ENCODE results near the gene CEP104. TPM values are rescaled to one million over a fixed set of nuclear protein-coding genes. Genes with fewer than 3 reads are reported as not detected.
A peak's percentile ranks its signal among the peaks of the same experiment; 100 is the strongest.

Gene CEP104
- total RNA-seq, 3 donors from 2014 or later: 24.0 to 33.8 (median 30.5) TPM

DNA sequence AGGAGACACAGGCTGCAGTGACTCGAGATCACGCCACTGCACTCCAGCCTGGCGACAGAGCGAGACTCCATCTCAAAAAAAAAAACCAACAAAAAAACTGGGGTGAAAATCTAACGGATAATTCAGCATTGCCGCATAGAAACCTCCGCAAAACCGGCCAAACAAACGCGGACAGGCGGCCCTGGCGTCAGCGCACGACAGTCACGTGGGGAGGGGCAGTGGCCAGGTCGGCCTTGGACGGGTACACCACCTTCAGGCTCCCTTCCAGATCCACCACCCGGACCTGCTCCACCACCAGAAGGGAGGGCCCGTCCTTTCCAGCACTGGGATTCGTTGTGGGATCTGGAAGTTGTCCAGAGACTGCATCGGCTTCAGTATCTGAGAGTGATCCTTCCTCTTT is 76.1 kb downstream of the CEP104 start:
- H3K4me1 ChIP-seq: peaks cover 3 to 4% of the 10 kb centered on the region in 2 donors
- TF ChIP-seq, protein P1, sequence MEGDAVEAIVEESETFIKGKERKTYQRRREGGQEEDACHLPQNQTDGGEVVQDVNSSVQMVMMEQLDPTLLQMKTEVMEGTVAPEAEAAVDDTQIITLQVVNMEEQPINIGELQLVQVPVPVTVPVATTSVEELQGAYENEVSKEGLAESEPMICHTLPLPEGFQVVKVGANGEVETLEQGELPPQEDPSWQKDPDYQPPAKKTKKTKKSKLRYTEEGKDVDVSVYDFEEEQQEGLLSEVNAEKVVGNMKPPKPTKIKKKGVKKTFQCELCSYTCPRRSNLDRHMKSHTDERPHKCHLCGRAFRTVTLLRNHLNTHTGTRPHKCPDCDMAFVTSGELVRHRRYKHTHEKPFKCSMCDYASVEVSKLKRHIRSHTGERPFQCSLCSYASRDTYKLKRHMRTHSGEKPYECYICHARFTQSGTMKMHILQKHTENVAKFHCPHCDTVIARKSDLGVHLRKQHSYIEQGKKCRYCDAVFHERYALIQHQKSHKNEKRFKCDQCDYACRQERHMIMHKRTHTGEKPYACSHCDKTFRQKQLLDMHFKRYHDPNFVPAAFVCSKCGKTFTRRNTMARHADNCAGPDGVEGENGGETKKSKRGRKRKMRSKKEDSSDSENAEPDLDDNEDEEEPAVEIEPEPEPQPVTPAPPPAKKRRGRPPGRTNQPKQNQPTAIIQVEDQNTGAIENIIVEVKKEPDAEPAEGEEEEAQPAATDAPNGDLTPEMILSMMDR (IDR thresholded peaks at IDR 0.05): no peak
- TF ChIP-seq POLR2A (IDR thresholded peaks at IDR 0.05) (no peak), POLR2AphosphoS5 (IDR thresholded peaks at IDR 0.05) (no peak)
- intact Hi-C loops (cut with DNase I; ENCODE audit: low total_unique reads): no loop called here
- no peak overlapping the region for H3K4me3 ChIP-seq
- peaks cover 7% of the 10 kb centered on the region for H3K36me3 ChIP-seq
- no peak overlapping the region for H3K27ac ChIP-seq
- no peaks in the 10 kb centered on the region for H3K9me3 ChIP-seq
- H3K27me3 ChIP-seq: no peaks in the 10 kb centered on the region
- peak in 1 of 2 donors; percentile 61 for DNase-seq (ENCODE audit: low spot score in 2 of 2)

DNA sequence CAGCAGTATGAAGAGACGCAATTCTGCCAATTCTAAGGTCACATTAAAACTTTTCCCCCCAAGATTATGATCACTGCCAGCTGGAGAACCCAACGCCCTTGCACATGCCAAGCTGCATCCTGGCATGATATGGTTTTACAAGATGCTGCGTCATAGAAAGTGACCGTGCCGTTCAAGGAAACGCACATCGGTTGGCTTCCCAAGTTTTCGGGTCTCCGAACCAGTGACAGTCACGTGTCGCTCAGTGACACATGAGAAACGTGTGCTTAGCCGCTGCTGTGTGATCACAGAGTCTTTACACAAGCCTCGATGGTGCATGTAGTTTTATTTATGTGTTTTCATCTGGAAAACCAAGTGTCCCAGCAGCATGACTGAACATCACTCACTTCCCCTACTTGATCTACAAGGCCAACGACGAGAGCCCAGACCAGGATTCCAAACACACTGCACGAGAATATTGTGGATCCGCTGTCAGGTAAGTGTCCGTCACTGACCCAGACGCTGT is 77.0 kb downstream of the CEP104 start:
- TF ChIP-seq POLR2A (IDR thresholded peaks at IDR 0.05) (no peak), POLR2AphosphoS5 (IDR thresholded peaks at IDR 0.05) (no peak)
- TF ChIP-seq, protein P1 (IDR thresholded peaks at IDR 0.05): no peak
- Histone ChIP-seq H3K9me3 (no peaks in the 10 kb centered on the region), H3K36me3 (peaks cover 7% of the 10 kb centered on the region), H3K27me3 (no peaks in the 10 kb centered on the region), H3K4me1 (peaks cover 7 to 13% of the 10 kb centered on the region in 2 donors), H3K4me3 (no peak overlapping the region), H3K27ac (no peak overlapping the region)
- intact Hi-C loops (cut with DNase I; ENCODE audit: low total_unique reads): no loop called here
- no peak for DNase-seq (ENCODE audit: low spot score in 2 of 2)

- intact Hi-C loops (cut with DNase I; ENCODE audit: low total_unique reads): no loop called here
- Histone ChIP-seq H3K4me3 (no peak overlapping the region), H3K9me3 (no peaks in the 10 kb centered on the region), H3K4me1 (peaks cover 7 to 15% of the 10 kb centered on the region in 2 donors), H3K27me3 (no peaks in the 10 kb centered on the region), H3K27ac (no peak overlapping the region), H3K36me3 (peaks cover 7% of the 10 kb centered on the region)
- DNase-seq (ENCODE audit: low spot score in 2 of 2): no peak
- TF ChIP-seq, protein P1 (IDR thresholded peaks at IDR 0.05): no peak
- TF ChIP-seq POLR2AphosphoS5 (IDR thresholded peaks at IDR 0.05) (no peak), POLR2A (IDR thresholded peaks at IDR 0.05) (no peak)
Observed at GRCh38 chr1:3779265-3779911, 77.6 kb downstream of the CEP104 start.

DNA sequence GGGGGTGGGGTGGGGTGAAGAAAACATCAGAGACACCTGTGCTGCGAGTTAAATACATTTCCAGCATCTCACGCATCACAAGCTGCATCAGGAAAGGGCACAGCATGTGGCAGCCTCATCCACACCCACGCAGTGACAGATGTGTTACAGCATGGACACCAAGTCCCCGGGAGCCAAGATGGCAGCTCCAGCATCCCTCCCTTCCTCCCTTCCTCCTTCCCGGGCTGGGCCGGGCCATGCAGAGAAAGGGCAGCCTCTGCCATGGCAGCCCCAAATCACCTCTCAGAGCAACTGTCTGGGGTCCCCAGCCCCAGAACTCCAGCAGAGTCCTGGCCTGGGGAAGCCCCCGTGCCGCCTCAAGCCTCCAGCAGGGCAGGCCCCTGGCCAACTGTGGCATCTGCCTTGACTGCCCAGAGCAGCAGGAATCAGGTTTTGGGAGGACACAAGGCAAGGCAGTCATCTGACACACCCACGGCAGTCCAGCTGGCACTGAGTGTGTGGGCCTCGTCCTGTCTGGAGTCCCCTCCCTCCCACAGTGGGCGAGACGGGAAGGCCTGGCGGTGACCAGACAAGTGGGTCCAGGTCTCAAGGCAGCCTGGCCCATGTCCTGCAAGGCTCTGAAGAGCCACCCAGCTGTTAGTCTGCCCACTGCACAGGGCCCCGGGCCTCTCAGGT is 78.3 kb downstream of the CEP104 start:
- intact Hi-C loops (cut with DNase I; ENCODE audit: low total_unique reads): no loop called here
- DNase-seq (ENCODE audit: low spot score in 2 of 2): no peak
- H3K36me3 ChIP-seq: peaks cover 7% of the 10 kb centered on the region

More for the DNA sequence above, 78.3 kb downstream of the CEP104 start:
- TF ChIP-seq, protein P1 (IDR thresholded peaks at IDR 0.05): no peak
- no peak for TF ChIP-seq POLR2A (IDR thresholded peaks at IDR 0.05)
- no peak for TF ChIP-seq POLR2AphosphoS5 (IDR thresholded peaks at IDR 0.05)
- Histone ChIP-seq H3K27me3 (no peaks in the 10 kb centered on the region), H3K9me3 (no peaks in the 10 kb centered on the region), H3K4me1 (peaks cover 7 to 15% of the 10 kb centered on the region in 2 donors), H3K27ac (no peak overlapping the region), H3K4me3 (no peak overlapping the region)
